LNCAP (cell line): ENCODE data around the gene CSAG1.
"Not testable (repeated sequence)": the region's sequence is repeated elsewhere in the genome, so short reads cannot be mapped to it uniquely, and the experiment has no call there.

Source experiments
- CTCF ChIP-seq: fragments of 450-650 bp; IDR thresholded peaks from 2 replicates; pipeline ENCODE4 v1.5.1; 2017; ENCODE audit warnings: mild to moderate bottlenecking

CSAG1 gene

DNA sequence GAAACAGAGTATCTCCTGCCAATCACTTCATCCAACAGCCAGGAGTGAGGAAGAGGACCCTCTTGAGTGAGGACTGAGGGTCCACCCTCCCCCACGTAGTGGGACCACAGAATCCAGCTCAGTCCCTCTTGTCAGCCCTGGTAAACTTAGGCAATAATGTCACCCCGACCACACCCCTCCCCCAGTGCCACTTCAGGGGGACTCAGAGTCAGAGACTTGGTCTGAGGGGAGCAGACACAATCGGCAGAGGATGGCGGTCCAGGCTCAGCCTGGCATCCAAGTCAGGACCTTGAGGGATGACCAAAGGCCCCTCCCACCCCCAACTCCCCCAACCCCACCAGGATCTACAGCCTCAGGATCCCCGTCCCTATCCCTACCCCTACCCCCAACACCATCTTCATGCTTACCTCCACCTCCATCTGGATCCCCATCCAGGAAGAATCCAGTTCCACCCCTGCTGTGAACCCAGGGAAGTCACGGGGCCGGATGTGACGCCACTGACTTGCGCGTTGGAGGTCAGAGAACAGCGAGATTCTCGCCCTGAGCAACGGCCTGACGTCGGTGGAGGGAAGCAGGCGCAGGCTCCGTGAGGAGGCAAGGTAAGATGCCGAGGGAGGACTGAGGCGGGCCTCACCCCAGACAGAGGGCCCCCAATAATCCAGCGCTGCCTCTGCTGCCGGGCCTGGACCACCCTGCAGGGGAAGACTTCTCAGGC, at the start of gene CSAG1, which contains the start of gene MAGEA12:
Gene CSAG1, minus strand, starts transcription at position 461 of the 715 bp plus-strand sequence. CDS start 1,261 bp downstream, outside the sequence.
Gene MAGEA12, plus strand, starts transcription at position 497 of the 715 bp plus-strand sequence. CDS start 2,405 bp downstream, outside the sequence.
- TF ChIP-seq CTCF: no peak

DNA sequence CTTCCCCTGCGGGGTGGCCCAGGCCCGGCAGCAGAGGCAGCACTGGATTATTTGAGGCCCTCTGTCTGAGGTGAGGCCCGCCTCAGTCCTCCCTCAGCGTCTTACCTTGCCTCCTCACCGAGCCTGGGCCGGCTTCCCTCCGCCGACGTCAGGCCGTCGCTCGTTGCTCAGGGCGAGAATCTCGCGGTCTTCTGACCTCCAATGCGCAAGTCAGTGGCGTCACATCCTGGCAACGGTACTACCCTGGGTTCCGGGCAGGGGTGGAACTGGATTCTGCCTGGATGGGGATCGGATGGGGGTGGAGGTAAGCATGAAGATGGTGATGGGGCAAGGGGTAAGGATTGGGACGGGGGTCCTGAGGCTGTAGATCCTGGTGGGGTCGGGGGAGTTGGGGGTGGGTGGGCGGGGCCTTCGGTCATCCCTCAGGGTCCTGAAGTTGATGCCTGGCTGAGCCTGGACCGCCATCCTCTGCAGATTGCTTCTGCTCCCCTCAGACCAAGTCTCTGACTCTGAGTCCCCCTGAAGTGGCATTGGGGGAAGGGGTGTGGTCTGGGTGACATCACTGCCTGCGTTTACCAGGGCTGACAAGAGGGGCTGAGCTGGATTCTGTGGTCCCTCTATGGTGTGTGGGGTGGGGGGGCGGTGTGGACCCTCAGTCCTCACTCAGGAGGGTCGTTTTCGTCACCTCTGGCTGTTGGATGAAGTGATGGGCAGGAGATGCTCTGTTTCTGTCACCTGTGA, 36.2 kb upstream of the CSAG1 start, which contains the start of gene MAGEA6:
Gene MAGEA6, minus strand, starts transcription at position 141 of the 741 bp plus-strand sequence. CDS start 2,039 bp downstream, outside the sequence.
- not testable (repeated sequence) for TF ChIP-seq CTCF

DNA sequence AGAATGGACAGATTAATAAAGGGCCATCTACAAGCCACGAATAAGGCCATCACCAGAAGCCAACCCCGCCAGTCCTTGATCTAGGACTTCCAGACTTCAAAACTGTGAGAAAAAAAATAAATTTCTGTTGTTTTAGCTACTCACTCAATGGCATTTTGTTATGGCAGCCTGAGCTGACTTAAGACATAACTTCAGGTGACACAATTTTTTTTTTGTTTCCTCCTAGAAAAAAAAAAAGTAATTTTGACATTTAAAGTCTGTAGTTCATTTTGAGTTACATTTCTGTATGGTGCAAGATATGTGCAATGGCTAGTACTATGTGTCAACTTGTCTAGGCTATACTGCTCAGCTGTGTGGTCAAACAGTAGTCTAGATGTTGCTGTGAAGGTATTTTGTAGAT, 25.4 kb upstream of the CSAG1 start, which contains the start of gene CSAG3:
Gene CSAG3, plus strand, starts transcription at position 301 of the 400 bp plus-strand sequence.
- TF ChIP-seq CTCF: not testable (repeated sequence)

GRCh38 chrX:152753686-152754650, 20.4 kb upstream of the CSAG1 start, which contains the start of gene MAGEA2:
MAGEA2 (minus strand) TSS chrX:152753842; CDS start chrX:152751363, 2,479 bp downstream.
- not testable (repeated sequence) for TF ChIP-seq CTCF

GRCh38 chrX:152738560-152738959, 5.0 kb upstream of the CSAG1 start:
- no peak for TF ChIP-seq CTCF

DNA sequence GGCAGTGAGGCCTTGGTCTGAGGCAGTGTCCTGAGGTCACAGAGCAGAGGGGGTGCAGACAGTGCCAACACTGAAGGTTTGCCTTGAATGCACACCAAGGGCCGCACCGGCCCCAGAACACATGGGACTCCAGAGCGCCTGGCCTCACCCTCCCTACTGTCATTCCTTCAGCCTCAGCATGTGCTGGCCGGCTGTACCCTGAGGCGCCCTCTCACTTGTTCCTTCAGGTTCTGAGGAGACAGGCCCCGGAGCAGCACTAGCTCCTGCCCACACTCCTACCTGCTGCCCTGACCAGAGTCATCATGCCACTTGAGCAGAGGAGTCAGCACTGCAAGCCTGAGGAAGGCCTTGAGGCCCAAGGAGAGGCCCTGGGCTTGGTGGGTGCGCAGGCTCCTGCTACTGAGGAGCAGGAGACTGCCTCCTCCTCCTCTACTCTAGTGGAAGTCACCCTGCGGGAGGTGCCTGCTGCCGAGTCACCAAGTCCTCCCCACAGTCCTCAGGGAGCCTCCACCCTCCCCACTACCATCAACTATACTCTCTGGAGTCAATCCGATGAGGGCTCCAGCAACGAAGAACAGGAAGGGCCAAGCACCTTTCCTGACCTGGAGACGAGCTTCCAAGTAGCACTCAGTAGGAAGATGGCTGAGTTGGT, 2.5 kb upstream of the CSAG1 start:
- TF ChIP-seq CTCF: no peak
